K562 (cell line): ENCODE results near the gene ATP6V1F. TPM values are rescaled to one million over a fixed set of nuclear protein-coding genes. Genes with fewer than 3 reads are reported as not detected.
A peak's percentile ranks its signal among the peaks of the same experiment; 100 is the strongest.

ENCODE experiments used
- ATAC-seq: fragments of 200-7000 bp; cut with Tn5 transposase; 3 replicates; pipeline ENCODE4 v1.9.1; 2020; ENCODE audit warnings: moderate library complexity
- BruUV-seq: library from RNA; stranded (reverse); fragments of 400-500 nt; replicated peaks from 2 replicates; lab custom pipeline; 2021; lab: Mats Ljungman, UMichigan
- CTCF ChIA-PET: fragments of 300-600 bp; formaldehyde crosslinking; extraction: SDS; loops from one replicate; lab custom pipeline; 2021; ENCODE audit warnings: low intra/inter-chr PET ratio; lab: Yijun Ruan, JAX
- POLR2A ChIA-PET: fragments of 300-600, 350-650 bp; sonication (Branson Sonifier 250); formaldehyde crosslinking; extraction: SDS; loops from one replicate; lab custom pipeline; 2021; ENCODE audit warnings: antibody characterized with exemption, inconsistent platforms; lab: Yijun Ruan, JAX
- DNase-seq, 4 experiments: peaks; one replicate each; pipeline versions ENCODE4 v3.0.0 to v3.0.0-alpha.2; 2011 to 2018; ENCODE audit warnings: low spot score in 3 of 4, mixed read lengths in 3 of 4; ENCODE audit errors: extremely low read depth in 1 of 4
- FAIRE-seq: peaks from 2 replicates; lab custom pipeline; 2011; peaks lifted over from hg19 to GRCh38; lab: Jason Lieb, UNC
- H2AFZ ChIP-seq: 2 replicates; pipeline ENCODE4 v1.6.0; 2011; ENCODE audit warnings: low read depth, low read length, control low read depth, inconsistent platforms
- H3K27ac ChIP-seq: fragments of 200-600 bp; 3 replicates; pipeline ENCODE4 v1.8.0; 2011; ENCODE audit warnings: low read depth, mild to moderate bottlenecking, control low read depth, inconsistent platforms, low read length, moderate library complexity, mixed read lengths; ENCODE audit errors: extremely low read depth
- H3K27me3 ChIP-seq, 2 experiments: fragments of 300-600 bp in 1 of 2; 2 replicates in 1 of 2; 3 replicates in 1 of 2; pipeline versions ENCODE4 v1.6.0 to v1.8.0; 2011; ENCODE audit warnings: inconsistent platforms in 2 of 2, low read length in 2 of 2, mild to moderate bottlenecking in 1 of 2, mixed read lengths in 1 of 2, moderate library complexity in 1 of 2; ENCODE audit not compliant: control insufficient read depth in 2 of 2, insufficient read depth in 2 of 2
- H3K36me3 ChIP-seq: fragments of 300-600 bp; 3 replicates; pipeline ENCODE4 v1.8.0; 2011; ENCODE audit warnings: mild to moderate bottlenecking, low read length, inconsistent platforms; ENCODE audit not compliant: control insufficient read depth, insufficient read depth
- H3K4me1 ChIP-seq, 2 experiments: fragments of 200-600 bp in 1 of 2; replicated peaks in 1 of 2; 2 replicates in 1 of 2; 3 replicates in 1 of 2; pipeline versions ENCODE4 v1.5.1 to v1.8.0; 2011; ENCODE audit warnings: inconsistent platforms in 2 of 2, low read length in 2 of 2, mild to moderate bottlenecking in 1 of 2, mixed read lengths in 1 of 2, moderate library complexity in 1 of 2; ENCODE audit not compliant: control insufficient read depth in 2 of 2, insufficient read depth in 2 of 2
- H3K4me2 ChIP-seq: 2 replicates; pipeline ENCODE4 v1.6.1; 2011; ENCODE audit warnings: low read length, control low read depth, inconsistent platforms, mixed read lengths; ENCODE audit not compliant: insufficient read depth
- H3K4me3 ChIP-seq: fragments of 200-600 bp; sonication (generic), shearing (Covaris generic); 2 replicates; pipeline ENCODE4 v1.5.1; 2016; ENCODE audit warnings: control low read depth, inconsistent platforms
- H3K79me2 ChIP-seq: fragments of 200-600 bp; 3 replicates; pipeline ENCODE4 v1.8.0; 2011; ENCODE audit warnings: low read length, inconsistent platforms; ENCODE audit not compliant: control insufficient read depth, insufficient read depth
- H3K9ac ChIP-seq, 2 experiments: 2 replicates each; pipeline versions ENCODE4 v1.6.0 to v1.6.1; 2011; ENCODE audit warnings: low read depth in 2 of 2, low read length in 2 of 2, control low read depth in 1 of 2, inconsistent platforms in 1 of 2, mild to moderate bottlenecking in 1 of 2, mixed read lengths in 1 of 2; ENCODE audit not compliant: insufficient read depth in 1 of 2
- H3K9me1 ChIP-seq: one replicate; pipeline ENCODE4 v1.6.0; 2011; ENCODE audit warnings: inconsistent platforms, mild to moderate bottlenecking, low read length, moderate library complexity; ENCODE audit not compliant: control insufficient read depth, insufficient read depth
- H3K9me3 ChIP-seq: replicated peaks from 2 replicates; pipeline ENCODE4 v1.5.1; 2011; ENCODE audit warnings: low read depth, low read length, inconsistent platforms; ENCODE audit not compliant: control insufficient read depth, insufficient read depth
- H4K20me1 ChIP-seq: replicated peaks from 2 replicates; pipeline ENCODE4 v1.6.1; 2011; ENCODE audit warnings: low read length, inconsistent platforms, mixed read lengths; ENCODE audit not compliant: control insufficient read depth, insufficient read depth
- DEAF1 ChIP-seq: fragments of 450-650 bp; formaldehyde crosslinking; IDR thresholded peaks from 2 replicates; pipeline ENCODE4 v1.4.0; 2020; ENCODE audit warnings: mild to moderate bottlenecking, moderate library complexity
- ESRRB ChIP-seq: fragments of 250-450 bp; sonication (Bioruptor Pico); IDR thresholded peaks from 2 replicates; pipeline ENCODE4 v1.5.0; 2020; ENCODE audit warnings: mild to moderate bottlenecking, moderate library complexity, borderline replicate concordance
- MBD2 ChIP-seq: sonication (generic); IDR thresholded peaks from 2 replicates; pipeline ENCODE4 v1.6.1; 2016; ENCODE audit warnings: low read depth, borderline replicate concordance
- POLR2G ChIP-seq: fragments of 200-400 bp; formaldehyde crosslinking; IDR thresholded peaks from 2 replicates; pipeline ENCODE4 v1.6.1; 2017; ENCODE audit warnings: low read depth, mild to moderate bottlenecking, antibody characterized with exemption, low read length, moderate library complexity
- TSHZ1 ChIP-seq: fragments of 250-450 bp; sonication (Bioruptor Pico); IDR thresholded peaks from 2 replicates; pipeline ENCODE4 v1.4.0; 2020; ENCODE audit warnings: mild to moderate bottlenecking, moderate library complexity
- XRCC4 ChIP-seq: IDR thresholded peaks from one replicate; pipeline ENCODE4 v1.6.1; 2011; ENCODE audit not compliant: insufficient read depth, insufficient read length; ENCODE audit errors: extremely low read depth
- ZBTB9 ChIP-seq: fragments of 450-650 bp; formaldehyde crosslinking; IDR thresholded peaks from 2 replicates; pipeline ENCODE4 v1.4.0; 2020; ENCODE audit warnings: mild to moderate bottlenecking, moderate library complexity
- ZNF511 ChIP-seq: sonication (generic); formaldehyde crosslinking; IDR thresholded peaks from 2 replicates; pipeline ENCODE4 v1.8.0; 2022; ENCODE audit warnings: mild to moderate bottlenecking, missing genetic modification reagents
- WGBS: fragments of 100-300 bp; shearing (Covaris generic); methylation state at CpG from one replicate; pipeline ENCODE4 v1.1.6; 2016; ENCODE audit warnings: low coverage, mixed read lengths; ENCODE audit not compliant: insufficient coverage; ENCODE audit errors: missing lambda C conversion rate; 5-methylcytosine and 5-hydroxymethylcytosine counted together
- in situ Hi-C: fragments of 300-500 bp; cut with MboI; formaldehyde crosslinking; loops from 4 replicates; pipeline ENCODE4 v1.15.0; 2018; ENCODE audit warnings: inconsistent platforms, mixed read lengths
- intact Hi-C: fragments of 100-400 bp; cut with micrococcal nuclease; formaldehyde crosslinking; loops from 2 replicates; pipeline ENCODE4 v1.14.2; 2022
- polyA plus RNA-seq, 8 experiments: library from polyadenylated mRNA; depleted of rRNA in 4 of 8; stranded (reverse) in 5 of 8; unstranded in 3 of 8; fragments of >200 nt; fragmentation: Nextera tagmentation in 2 of 8; fragmentation: Illumina TruSeq in 1 of 8; extraction: Ambion mirVana in 2 of 8; extraction: Trizol in 1 of 8; gene quantifications; 2 replicates each; pipeline versions ENCODE4 v1.2.1 to v1.2.3, GENCODE V29; 2011 to 2014; ENCODE audit warnings: inconsistent platforms in 1 of 8, missing spikeins in 1 of 8
- total RNA-seq, 7 experiments: library from RNA; depleted of rRNA in 6 of 7; stranded (reverse); fragments of >200 nt in 6 of 7; fragmentation: Illumina TruSeq in 2 of 7; extraction: Trizol in 2 of 7; gene quantifications; 2 replicates each; pipeline versions ENCODE4 v1.2.1 to v1.2.3, GENCODE V29; 2011 to 2021; ENCODE audit warnings: low replicate concordance in 1 of 7
- TF ChIP-seq, protein P1 (sequence below): fragments of 200-800 bp; sonication (Bioruptor generic); IDR thresholded peaks from 2 replicates; pipeline ENCODE4 v1.6.1; 2016; ENCODE audit warnings: missing genetic modification characterization, missing compliant biosample characterization

ATP6V1F gene
- total and polyA plus RNA-seq, 9 of the 15 experiments (the other 6 are each of a cell fraction or from before 2014, with no cell fraction given): 206 to 1,123 (median 542) TPM

DNA sequence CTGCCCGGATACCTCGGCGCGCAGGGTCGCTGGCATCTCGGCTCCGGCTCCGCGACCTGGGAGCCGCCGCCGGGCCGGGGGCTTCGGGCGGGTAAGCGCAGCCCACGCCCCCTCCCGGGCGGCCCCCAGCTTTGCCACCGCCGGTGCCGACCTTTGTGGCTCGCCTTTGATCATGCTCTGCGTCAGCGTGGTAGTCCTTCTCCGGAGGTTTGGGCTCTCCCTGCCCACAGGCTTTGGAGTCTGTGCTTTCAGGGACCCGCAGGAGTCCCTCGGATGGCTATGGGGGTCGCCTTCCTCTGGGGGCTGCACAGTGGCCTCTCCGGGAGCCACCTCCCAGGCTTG lies 7.3 kb downstream of the ATP6V1F start:
- intact Hi-C loops (no loop called here), in situ Hi-C loops (no loop called here)
- 89% methylated on average over 14 of the region's 30 CpGs for WGBS
- H3K4me2 ChIP-seq: no peak overlapping the region
- no peak overlapping the region for H2AFZ ChIP-seq
- H3K79me2 ChIP-seq: peaks cover 17% of the 10 kb centered on the region
- H4K20me1 ChIP-seq: no peaks in the 10 kb centered on the region; the same call in 1 of the 2 replicates
- peaks cover 35% of the 10 kb centered on the region for H3K36me3 ChIP-seq
- FAIRE-seq (no peak), ATAC-seq (no peak), DNase-seq (no peak)
- H3K4me1 ChIP-seq: peaks cover 0 to 38% of the 10 kb centered on the region in 2 experiments; a peak in 3 of 5 replicates
- ChIA-PET POLR2A (interaction anchor here (0.6 kb wide), 1 partner anchor 95 kb away, joined by 3 read pairs; no protein-coding TSS in a partner anchor), CTCF (no interaction called here)
- no peaks in the 10 kb centered on the region for H3K27me3 ChIP-seq
- H3K4me3 ChIP-seq: no peak overlapping the region
- BruUV-seq: no TSS peak
- no peak overlapping the region for H3K27ac ChIP-seq
- no peaks in the 10 kb centered on the region for H3K9me3 ChIP-seq
- no peak overlapping the region for H3K9ac ChIP-seq
- no peaks in the 10 kb centered on the region for H3K9me1 ChIP-seq
- TF ChIP-seq POLR2G (peak; percentile 11), DEAF1 (CRISPR knock-in tag) (no peak), XRCC4 (no peak), ZBTB9 (CRISPR knock-in tag) (no peak), ZNF511 (CRISPR knock-in tag) (no peak), MBD2 (no peak), ESRRB (CRISPR knock-in tag) (no peak), TSHZ1 (CRISPR knock-in tag) (no peak)
- TF ChIP-seq, protein P1, sequence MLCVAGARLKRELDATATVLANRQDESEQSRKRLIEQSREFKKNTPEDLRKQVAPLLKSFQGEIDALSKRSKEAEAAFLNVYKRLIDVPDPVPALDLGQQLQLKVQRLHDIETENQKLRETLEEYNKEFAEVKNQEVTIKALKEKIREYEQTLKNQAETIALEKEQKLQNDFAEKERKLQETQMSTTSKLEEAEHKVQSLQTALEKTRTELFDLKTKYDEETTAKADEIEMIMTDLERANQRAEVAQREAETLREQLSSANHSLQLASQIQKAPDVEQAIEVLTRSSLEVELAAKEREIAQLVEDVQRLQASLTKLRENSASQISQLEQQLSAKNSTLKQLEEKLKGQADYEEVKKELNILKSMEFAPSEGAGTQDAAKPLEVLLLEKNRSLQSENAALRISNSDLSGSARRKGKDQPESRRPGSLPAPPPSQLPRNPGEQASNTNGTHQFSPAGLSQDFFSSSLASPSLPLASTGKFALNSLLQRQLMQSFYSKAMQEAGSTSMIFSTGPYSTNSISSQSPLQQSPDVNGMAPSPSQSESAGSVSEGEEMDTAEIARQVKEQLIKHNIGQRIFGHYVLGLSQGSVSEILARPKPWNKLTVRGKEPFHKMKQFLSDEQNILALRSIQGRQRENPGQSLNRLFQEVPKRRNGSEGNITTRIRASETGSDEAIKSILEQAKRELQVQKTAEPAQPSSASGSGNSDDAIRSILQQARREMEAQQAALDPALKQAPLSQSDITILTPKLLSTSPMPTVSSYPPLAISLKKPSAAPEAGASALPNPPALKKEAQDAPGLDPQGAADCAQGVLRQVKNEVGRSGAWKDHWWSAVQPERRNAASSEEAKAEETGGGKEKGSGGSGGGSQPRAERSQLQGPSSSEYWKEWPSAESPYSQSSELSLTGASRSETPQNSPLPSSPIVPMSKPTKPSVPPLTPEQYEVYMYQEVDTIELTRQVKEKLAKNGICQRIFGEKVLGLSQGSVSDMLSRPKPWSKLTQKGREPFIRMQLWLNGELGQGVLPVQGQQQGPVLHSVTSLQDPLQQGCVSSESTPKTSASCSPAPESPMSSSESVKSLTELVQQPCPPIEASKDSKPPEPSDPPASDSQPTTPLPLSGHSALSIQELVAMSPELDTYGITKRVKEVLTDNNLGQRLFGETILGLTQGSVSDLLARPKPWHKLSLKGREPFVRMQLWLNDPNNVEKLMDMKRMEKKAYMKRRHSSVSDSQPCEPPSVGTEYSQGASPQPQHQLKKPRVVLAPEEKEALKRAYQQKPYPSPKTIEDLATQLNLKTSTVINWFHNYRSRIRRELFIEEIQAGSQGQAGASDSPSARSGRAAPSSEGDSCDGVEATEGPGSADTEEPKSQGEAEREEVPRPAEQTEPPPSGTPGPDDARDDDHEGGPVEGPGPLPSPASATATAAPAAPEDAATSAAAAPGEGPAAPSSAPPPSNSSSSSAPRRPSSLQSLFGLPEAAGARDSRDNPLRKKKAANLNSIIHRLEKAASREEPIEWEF (CRISPR knock-in tag): no peak
